ENCODE results near the gene C16orf82. TPM values are rescaled to one million over a fixed set of nuclear protein-coding genes. Genes with fewer than 3 reads are reported as not detected.

C16orf82 gene
- total RNA-seq = not detected in 2 replicates

GRCh38 chr16:27066668-27067537 lies at the start of gene C16orf82:
Gene C16orf82, plus strand, starts transcription at chr16:27066927.

Other genes starting within 250 kb of the C16orf82 start
- gene KDM8, start 136.6 kb downstream of the C16orf82 start, total RNA-seq = 2.6 and 4.1 TPM in 2 replicates
- 68.6 and 110 TPM in 2 replicates for gene NSMCE1, start 201.8 kb downstream of the C16orf82 start, total RNA-seq
- 24.6 and 41.2 TPM in 2 replicates for gene IL4R, start 247.0 kb downstream of the C16orf82 start, total RNA-seq